Stimulated activated effector memory CD8-positive, alpha-beta T cell treated with anti-CD3 and anti-CD28 coated beads, Interleukin-12 subunit alpha, Interleukin-12 subunit beta, amount 100 ng/mL, for 72 hours (primary cell): ENCODE results near the gene ENTR1.

Source experiments
- ATAC-seq: fragments of 150-1000 bp; cut with Tn5 transposase; 2 replicates; pipeline ENCODE4 v1.10.0; 2021
- DNase-seq, 2 donors: peaks; one replicate each; pipeline ENCODE4 v3.0.0; 2021 to 2022; ENCODE audit warnings: low spot score in 2 of 2
- H3K27ac Mint-ChIP-seq: one replicate; pipeline ENCODE4 v1.8.0; 2022; ENCODE audit warnings: mild to moderate bottlenecking, mixed read lengths
- H3K36me3 Mint-ChIP-seq: one replicate; pipeline ENCODE4 v1.8.0; 2022; ENCODE audit warnings: mild to moderate bottlenecking, mixed read lengths
- H3K4me1 Mint-ChIP-seq: one replicate; pipeline ENCODE4 v1.8.0; 2022; ENCODE audit warnings: mixed read lengths
- H3K4me3 Mint-ChIP-seq: one replicate; pipeline ENCODE4 v1.8.0; 2022; ENCODE audit warnings: mild to moderate bottlenecking, mixed read lengths
- H3K9me3 Mint-ChIP-seq: one replicate; pipeline ENCODE4 v1.8.0; 2022; ENCODE audit warnings: mixed read lengths

The ENTR1 gene

GRCh38 chr9:136372006-136372405, 38.4 kb downstream of the ENTR1 start:
- DNase-seq (no peak), ATAC-seq (no peak)
- Mint-ChIP-seq H3K9me3 (no peaks in the 10 kb centered on the region), H3K4me1 (peaks cover 5% of the 10 kb centered on the region), H3K4me3 (peak overlapping the region; percentile 53), H3K36me3 (peaks cover 13% of the 10 kb centered on the region), H3K27ac (no peak overlapping the region)

- peaks cover 5% of the 10 kb centered on the region for H3K4me1 Mint-ChIP-seq
- no peaks in the 10 kb centered on the region for H3K9me3 Mint-ChIP-seq
- H3K4me3 Mint-ChIP-seq = no peak overlapping the region
- DNase-seq = no peak
- no peak overlapping the region for H3K27ac Mint-ChIP-seq
- no peak for ATAC-seq
- H3K36me3 Mint-ChIP-seq = peaks cover 8% of the 10 kb centered on the region
These were observed 38.9 kb downstream of the ENTR1 start for GRCh38 chr9:136371533-136371880.

GRCh38 chr9:136370687-136371532, 39.5 kb downstream of the ENTR1 start:
- Mint-ChIP-seq H3K27ac (no peak overlapping the region), H3K36me3 (peaks cover 6% of the 10 kb centered on the region), H3K9me3 (no peaks in the 10 kb centered on the region), H3K4me3 (no peak overlapping the region), H3K4me1 (peaks cover 5% of the 10 kb centered on the region)
- ATAC-seq = no peak
- DNase-seq = no peak

- H3K36me3 Mint-ChIP-seq = no peaks in the 10 kb centered on the region
- H3K4me3 Mint-ChIP-seq = no peak overlapping the region
- peaks cover 5% of the 10 kb centered on the region for H3K4me1 Mint-ChIP-seq
- no peak overlapping the region for H3K27ac Mint-ChIP-seq
- no peak for DNase-seq
- H3K9me3 Mint-ChIP-seq = no peaks in the 10 kb centered on the region
- no peak for ATAC-seq
These were observed 40.4 kb downstream of the ENTR1 start for GRCh38 chr9:136370037-136370436.

GRCh38 chr9:136368190-136368589, 42.2 kb downstream of the ENTR1 start:
- no peak for ATAC-seq
- DNase-seq = no peak
- Mint-ChIP-seq H3K4me1 (peaks cover 5% of the 10 kb centered on the region), H3K27ac (no peak overlapping the region), H3K36me3 (peaks cover 3% of the 10 kb centered on the region), H3K4me3 (no peak overlapping the region), H3K9me3 (no peaks in the 10 kb centered on the region)

- ATAC-seq = no peak
- no peak overlapping the region for H3K27ac Mint-ChIP-seq
- no peak overlapping the region for H3K4me3 Mint-ChIP-seq
- peaks cover 5% of the 10 kb centered on the region for H3K4me1 Mint-ChIP-seq
- H3K36me3 Mint-ChIP-seq = peaks cover 8% of the 10 kb centered on the region
- no peaks in the 10 kb centered on the region for H3K9me3 Mint-ChIP-seq
- no peak for DNase-seq
These were observed 42.9 kb downstream of the ENTR1 start for GRCh38 chr9:136367296-136368145.

GRCh38 chr9:136366826-136367225, 43.6 kb downstream of the ENTR1 start:
- Mint-ChIP-seq H3K4me1 (peaks cover 9% of the 10 kb centered on the region), H3K27ac (peak overlapping the region; percentile 10), H3K36me3 (peaks cover 8% of the 10 kb centered on the region), H3K4me3 (no peak overlapping the region), H3K9me3 (no peaks in the 10 kb centered on the region)
- no peak for ATAC-seq
- no peak for DNase-seq

- DNase-seq = no peak
- no peak for ATAC-seq
- Mint-ChIP-seq H3K36me3 (peaks cover 8% of the 10 kb centered on the region), H3K9me3 (no peaks in the 10 kb centered on the region), H3K4me3 (no peak overlapping the region), H3K27ac (peak overlapping the region; percentile 10), H3K4me1 (peaks cover 9% of the 10 kb centered on the region)
These were observed 44.6 kb downstream of the ENTR1 start for GRCh38 chr9:136365775-136366222.

- Mint-ChIP-seq H3K9me3 (no peaks in the 10 kb centered on the region), H3K27ac (no peak overlapping the region), H3K4me3 (peak overlapping the region; percentile 66), H3K4me1 (peaks cover 9% of the 10 kb centered on the region), H3K36me3 (peaks cover 8% of the 10 kb centered on the region)
- DNase-seq = no peak
- ATAC-seq = no peak
These were observed 45.3 kb downstream of the ENTR1 start for GRCh38 chr9:136364942-136365774.

- Mint-ChIP-seq H3K4me1 (peaks cover 9% of the 10 kb centered on the region), H3K36me3 (peaks cover 8% of the 10 kb centered on the region), H3K9me3 (no peaks in the 10 kb centered on the region), H3K4me3 (peak overlapping the region; percentile 66), H3K27ac (no peak overlapping the region)
- ATAC-seq = no peak
- no peak for DNase-seq
These were observed 46.3 kb downstream of the ENTR1 start for GRCh38 chr9:136363949-136364748.

- peaks cover 9% of the 10 kb centered on the region for H3K4me1 Mint-ChIP-seq
These were observed 47.1 kb downstream of the ENTR1 start, which contains the start of gene DNLZ for GRCh38 chr9:136363106-136363948. Gene DNLZ, minus strand, starts transcription at chr9:136363744. Its CDS starts 30 bp downstream, at chr9:136363714.

GRCh38 chr9:136362450-136362784, 48.0 kb downstream of the ENTR1 start:
- H3K27ac Mint-ChIP-seq = peak overlapping the region; percentile 81
- H3K4me3 Mint-ChIP-seq = peak overlapping the region; percentile 66
- DNase-seq (no peak), ATAC-seq (no peak)
- H3K9me3 Mint-ChIP-seq = no peaks in the 10 kb centered on the region
- peaks cover 14% of the 10 kb centered on the region for H3K36me3 Mint-ChIP-seq
- H3K4me1 Mint-ChIP-seq = peaks cover 9% of the 10 kb centered on the region

More at GRCh38 chr9:136363106-136363948, 47.1 kb downstream of the ENTR1 start, which contains the start of gene DNLZ:
- Mint-ChIP-seq H3K27ac (peak within 1 kb of the TSS; percentile 81), H3K36me3 (peaks cover 11% of the 10 kb centered on the region), H3K4me3 (peak within 1 kb of the TSS; percentile 66), H3K9me3 (no peaks in the 10 kb centered on the region)
- ATAC-seq (peak; percentile 84), DNase-seq (peak; percentile 89 to 97)

- Mint-ChIP-seq H3K27ac (peak overlapping the region; percentile 81), H3K36me3 (peaks cover 14% of the 10 kb centered on the region), H3K4me1 (peaks cover 9% of the 10 kb centered on the region), H3K4me3 (no peak overlapping the region), H3K9me3 (no peaks in the 10 kb centered on the region)
- no peak for ATAC-seq
- DNase-seq = no peak
These were observed 48.5 kb downstream of the ENTR1 start for GRCh38 chr9:136361754-136362449.
